Purkinje cell (primary cell): ENCODE data around the gene FAM241B. TPM values are rescaled to one million over a fixed set of nuclear protein-coding genes. Genes with fewer than 3 reads are reported as not detected.

Source experiments
- polyA plus RNA-seq: library from polyadenylated mRNA; unstranded; fragments of >200 nt; fragmentation: Nextera tagmentation; gene quantifications from 2 replicates; pipeline ENCODE4 v1.2.1, GENCODE V29; 2014

Gene FAM241B, protein sequence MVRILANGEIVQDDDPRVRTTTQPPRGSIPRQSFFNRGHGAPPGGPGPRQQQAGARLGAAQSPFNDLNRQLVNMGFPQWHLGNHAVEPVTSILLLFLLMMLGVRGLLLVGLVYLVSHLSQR
- 18.0 and 24.0 TPM in 2 replicates for polyA plus RNA-seq

GRCh38 chr10:69629897-69630650 is at the start of gene FAM241B:
Gene FAM241B, plus strand, starts transcription at chr10:69630247. Its CDS starts 1,497 bp downstream, at chr10:69631744.

Other genes with a start within 250 kb of the FAM241B start
- 0.23 and 1.7 TPM in 2 replicates for gene TACR2, start 213.3 kb upstream of the FAM241B start, polyA plus RNA-seq
- 0.14 and 0.23 TPM in 2 replicates for gene TSPAN15, start 178.8 kb upstream of the FAM241B start, polyA plus RNA-seq
- not detected in 2 replicates for gene NEUROG3, start 56.8 kb upstream of the FAM241B start, polyA plus RNA-seq
- gene COL13A1, start 171.7 kb downstream of the FAM241B start, polyA plus RNA-seq, result 2.0 TPM in 1 of 2 replicates, not detected in the other